HG03097 (cell line): ENCODE measurements around the gene PCSK1.

Experiments used
- ATAC-seq: cut with Tn5 transposase; IDR thresholded peaks from one replicate; pipeline ENCODE4 v1.9.1; 2021; ENCODE audit not compliant: unreplicated experiment, low FRiP score

PCSK1 gene

DNA sequence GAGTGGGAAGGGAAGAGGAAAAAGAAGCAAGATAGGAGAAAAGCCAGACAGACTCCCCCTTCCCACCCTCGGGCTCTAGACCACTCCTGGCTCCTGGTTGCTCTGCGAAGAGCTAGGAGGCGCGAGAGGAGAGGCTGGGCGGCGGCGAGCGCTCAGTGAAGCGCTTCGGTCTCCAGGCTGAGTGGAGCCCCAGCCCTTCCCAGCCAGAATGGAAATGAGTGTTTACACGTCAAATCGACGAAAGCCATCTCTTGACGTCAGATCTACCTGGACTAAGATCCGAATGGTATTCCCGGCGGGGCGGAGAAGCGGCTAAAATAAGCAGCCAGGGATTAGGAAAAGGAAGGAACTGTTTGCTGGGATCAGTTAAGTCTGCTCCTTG lies at the start of gene PCSK1:
TSS of gene PCSK1 (minus strand) at position 183 of the 382 bp plus-strand sequence. CDS start 206 bp downstream, outside the sequence.
- no peak for ATAC-seq

GRCh38 chr5:96481867-96482266 lies 48.8 kb upstream of the PCSK1 start:
- no peak for ATAC-seq

DNA sequence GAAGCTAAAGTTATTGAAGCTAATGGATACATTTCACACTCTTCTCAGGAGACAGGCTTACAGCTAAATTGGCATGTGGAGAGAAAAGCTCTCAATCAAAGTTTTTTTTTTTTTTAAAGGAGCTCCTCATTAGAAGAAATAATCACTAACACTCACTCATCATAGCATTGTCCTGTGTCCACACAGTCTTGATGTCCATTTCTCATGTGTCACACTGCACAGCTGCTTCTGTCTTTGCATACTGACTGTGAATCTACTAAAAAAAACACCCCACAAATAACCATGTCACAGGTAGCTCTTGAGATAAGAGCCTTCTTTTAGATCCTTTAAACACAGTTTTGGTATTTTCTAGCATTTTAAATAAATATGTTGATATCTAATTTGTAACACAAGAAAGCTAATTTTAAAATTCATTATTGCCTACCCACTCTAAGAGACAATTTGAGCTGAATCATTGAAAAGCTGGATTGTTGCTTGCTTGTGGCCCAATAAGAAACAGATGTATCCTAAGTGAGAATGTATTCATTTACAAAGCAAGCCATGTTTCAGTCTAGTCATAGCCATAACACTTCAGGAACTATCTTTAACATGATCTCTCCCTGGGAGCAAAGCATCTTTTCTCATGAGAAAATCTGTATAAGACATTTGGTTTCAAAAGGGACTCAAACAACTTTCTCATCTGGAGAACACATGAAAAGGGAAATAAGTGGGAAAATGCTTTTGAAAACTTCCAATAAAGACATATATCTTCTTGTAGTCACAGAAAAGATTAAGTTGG lies 48.1 kb upstream of the PCSK1 start:
- ATAC-seq: no peak

DNA sequence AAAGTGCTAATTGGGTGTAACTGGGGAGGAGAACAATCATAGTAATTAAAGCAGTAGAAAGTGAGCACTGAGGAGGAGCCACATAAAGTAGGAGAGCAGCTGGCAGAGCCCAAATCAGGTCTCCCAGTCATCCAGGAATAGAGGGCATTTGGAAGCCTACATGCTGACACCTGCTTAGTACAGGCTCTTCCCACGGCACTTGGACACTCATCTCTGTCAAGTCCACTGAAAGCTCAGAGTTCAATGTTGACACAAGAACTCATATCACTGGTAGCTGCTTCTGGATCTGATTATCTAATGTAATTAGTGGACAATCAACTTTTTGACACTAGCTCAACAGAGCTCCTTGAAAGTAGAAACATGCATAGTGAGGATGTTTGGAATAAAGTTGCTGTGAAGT lies 45.9 kb upstream of the PCSK1 start:
- no peak for ATAC-seq

DNA sequence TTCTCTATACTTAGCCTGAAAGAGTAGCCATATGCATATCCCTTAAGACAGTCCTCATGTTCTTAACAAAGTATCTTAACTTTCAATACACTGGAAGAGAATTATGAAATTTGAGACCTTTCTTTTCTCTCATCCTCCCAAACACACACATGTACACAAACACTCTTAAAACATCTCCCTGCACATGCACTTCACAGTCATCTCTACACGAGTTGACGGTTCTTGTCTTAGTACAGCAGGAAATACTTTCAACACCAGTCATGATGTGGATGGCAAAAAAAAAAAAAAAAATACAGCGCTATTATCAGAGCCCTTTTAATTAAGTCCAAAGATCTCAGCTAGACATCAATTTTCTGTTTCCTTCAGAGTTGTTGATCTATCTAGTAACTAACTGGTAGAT lies 43.6 kb upstream of the PCSK1 start:
- ATAC-seq: no peak

- no peak for ATAC-seq
These were observed 41.0 kb upstream of the PCSK1 start for GRCh38 chr5:96474073-96474472.

DNA sequence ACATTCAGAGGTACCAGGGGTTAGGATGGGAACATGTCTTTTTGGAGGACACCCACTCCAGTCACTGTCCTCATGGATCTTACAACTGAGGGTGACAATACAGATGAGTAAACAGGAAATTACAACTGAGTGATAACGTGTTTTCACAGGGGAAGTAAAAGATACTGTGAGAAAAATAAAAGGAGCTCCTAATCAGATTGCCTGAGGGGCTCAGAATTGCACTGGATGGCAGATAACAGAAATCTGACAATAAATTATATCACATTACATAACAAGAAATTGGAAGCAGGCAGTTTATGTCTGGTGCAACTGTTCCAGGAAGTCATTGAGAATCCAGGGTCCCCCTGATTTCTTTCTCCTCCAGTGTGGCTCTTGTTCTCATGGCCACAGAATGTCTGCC lies 40.1 kb upstream of the PCSK1 start:
- ATAC-seq: no peak

DNA sequence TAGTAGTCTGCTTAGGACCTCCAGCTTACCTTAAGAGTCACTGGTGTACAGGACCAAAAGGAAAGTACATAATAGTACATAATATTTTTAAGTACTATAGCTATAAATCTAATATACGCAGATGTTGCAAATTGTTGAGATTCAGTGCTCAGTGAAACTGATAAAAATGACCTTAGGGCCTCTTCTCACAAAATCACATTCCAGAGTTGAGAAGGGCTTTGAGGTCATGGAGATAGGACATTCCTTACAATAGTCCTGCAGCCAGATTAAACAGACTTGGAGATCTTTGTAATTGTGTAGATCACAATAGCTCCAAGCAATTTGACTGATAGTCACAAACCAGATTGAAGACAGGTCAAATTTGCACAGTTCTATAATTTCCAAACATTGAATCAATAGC lies 37.7 kb upstream of the PCSK1 start:
- no peak for ATAC-seq

DNA sequence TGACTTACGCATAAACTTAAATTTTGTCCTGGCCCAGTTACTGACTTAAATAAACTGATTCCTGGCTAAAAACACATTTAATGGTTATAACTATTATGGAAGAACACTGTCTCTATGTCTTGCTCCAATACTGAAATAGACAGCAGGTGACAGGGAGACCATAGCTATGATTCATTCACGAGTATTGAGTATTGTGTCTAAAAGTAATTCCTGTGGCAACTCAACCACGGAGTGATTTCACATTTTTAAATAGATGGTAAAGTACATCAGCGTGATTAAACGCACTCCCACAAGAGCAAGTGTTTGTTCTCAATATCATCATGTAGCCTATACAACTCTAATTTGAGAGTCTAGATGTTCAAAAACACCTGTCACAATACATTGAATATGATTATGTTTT lies 35.9 kb upstream of the PCSK1 start:
- ATAC-seq: no peak

GRCh38 chr5:96463091-96463490 lies 30.0 kb upstream of the PCSK1 start:
- ATAC-seq: no peak

DNA sequence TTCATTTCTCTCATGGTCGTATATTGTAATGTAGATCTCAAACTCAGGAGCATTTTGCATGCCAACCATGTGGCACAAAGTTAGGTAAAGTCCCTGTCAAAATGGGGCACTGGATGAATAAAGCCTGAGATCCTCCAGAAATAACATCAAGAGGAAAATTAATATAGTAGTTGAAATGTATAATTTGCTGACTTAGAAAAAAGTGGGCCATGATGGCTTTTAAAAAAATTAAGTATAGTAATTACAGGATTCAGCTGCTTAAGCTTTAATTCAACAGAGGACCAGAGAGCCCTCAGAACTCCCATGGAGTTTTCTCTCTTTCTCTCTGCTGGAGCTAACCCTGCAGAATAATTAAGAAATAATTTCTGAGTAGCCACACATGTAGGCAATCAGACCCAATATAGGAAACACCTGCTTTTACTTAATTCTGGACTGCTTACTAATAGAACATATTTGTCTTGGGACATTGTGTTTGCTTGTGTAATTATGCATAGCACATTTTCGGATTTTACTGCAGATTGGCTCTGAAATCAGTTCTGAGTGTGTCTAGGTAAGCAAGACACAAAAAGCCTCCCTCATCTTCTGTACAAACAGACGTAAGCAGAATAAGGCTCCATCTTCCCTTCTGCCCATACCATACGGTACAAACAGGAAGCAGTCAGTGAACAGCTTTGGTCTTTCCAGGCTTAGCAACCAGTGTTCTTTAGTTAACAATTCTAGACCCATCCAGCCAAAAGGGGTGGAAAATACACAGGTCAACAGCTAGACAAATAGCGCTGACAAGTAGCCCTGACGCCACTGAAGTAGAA lies 26.5 kb upstream of the PCSK1 start:
- no peak for ATAC-seq

DNA sequence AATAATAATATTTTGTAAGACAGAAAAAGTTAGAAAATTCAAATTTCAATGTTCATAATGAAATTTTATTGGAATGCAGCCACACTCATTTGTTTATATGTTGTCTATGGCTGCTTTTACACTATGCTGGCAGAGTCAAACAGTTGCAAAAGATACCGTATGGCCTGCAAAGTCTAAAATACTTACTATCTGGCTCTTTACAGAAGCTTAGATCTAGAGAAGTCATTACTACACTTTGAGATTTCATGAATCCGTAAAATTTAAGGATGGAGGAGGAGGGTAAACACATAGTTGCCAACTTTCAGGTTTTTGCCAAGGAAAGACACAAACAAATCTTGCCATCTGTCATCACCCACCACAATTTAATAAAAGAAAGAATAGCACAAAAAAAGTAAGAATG lies 25.1 kb upstream of the PCSK1 start:
- ATAC-seq: no peak

DNA sequence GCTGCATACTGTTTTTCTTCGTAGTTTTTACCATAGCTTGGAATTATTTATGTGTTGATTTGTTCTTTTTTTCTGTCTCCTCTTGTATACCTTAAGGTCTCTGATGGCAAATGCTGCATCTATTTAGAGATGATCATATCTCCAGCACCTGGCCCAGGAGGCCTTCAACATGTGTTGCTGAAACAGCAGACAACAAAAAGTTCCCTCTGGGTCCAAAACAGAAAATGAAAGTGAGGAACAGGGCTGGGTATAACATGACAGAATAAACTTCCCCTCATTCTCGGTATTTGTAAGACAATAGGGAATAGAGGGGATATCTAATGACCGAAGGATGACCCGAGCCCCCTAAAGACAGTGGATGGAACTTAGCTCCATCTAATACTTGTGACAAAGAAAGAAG lies 22.7 kb upstream of the PCSK1 start:
- no peak for ATAC-seq

GRCh38 chr5:96453394-96453793 lies 20.3 kb upstream of the PCSK1 start:
- ATAC-seq: no peak

- ATAC-seq: no peak
These were observed 14.9 kb upstream of the PCSK1 start for GRCh38 chr5:96447949-96448348.

GRCh38 chr5:96440185-96440538 lies 7.1 kb upstream of the PCSK1 start:
- peak; percentile 12 for ATAC-seq

DNA sequence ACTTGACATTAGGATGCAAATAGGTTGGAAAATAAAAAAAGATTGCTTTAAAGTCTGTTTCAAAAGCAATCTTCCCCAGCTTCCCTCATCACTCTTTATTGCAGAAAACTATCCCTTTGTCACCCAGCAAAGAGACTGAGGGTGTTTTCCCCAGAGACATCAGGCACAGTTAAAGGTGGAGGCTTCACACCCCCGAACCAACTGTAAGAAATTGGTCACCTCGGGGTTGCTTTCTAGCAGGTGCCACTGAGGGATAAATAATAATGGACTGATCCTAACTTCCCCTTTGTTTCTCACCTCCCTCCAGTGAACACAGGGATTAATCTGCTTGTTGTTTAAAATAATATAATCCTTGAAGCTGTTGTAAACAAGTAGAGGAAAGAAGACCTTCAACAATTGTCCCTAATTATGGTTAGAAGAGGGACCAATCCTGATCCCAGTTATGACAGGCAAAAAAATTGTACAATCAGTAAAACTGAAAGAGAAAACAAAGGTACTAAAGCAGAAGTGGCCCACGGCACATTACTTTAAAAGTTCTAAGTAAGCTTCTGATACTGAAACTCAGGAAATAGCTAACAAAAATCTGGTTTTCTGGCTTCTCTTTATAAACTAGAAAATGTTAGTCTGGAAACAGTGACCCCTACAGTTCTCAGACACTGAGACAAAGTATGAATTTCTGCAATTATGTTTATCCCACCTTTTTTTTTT lies 6.6 kb upstream of the PCSK1 start:
- peak; percentile 90 for ATAC-seq

GRCh38 chr5:96434201-96434645 lies 1.2 kb upstream of the PCSK1 start:
- ATAC-seq: no peak

DNA sequence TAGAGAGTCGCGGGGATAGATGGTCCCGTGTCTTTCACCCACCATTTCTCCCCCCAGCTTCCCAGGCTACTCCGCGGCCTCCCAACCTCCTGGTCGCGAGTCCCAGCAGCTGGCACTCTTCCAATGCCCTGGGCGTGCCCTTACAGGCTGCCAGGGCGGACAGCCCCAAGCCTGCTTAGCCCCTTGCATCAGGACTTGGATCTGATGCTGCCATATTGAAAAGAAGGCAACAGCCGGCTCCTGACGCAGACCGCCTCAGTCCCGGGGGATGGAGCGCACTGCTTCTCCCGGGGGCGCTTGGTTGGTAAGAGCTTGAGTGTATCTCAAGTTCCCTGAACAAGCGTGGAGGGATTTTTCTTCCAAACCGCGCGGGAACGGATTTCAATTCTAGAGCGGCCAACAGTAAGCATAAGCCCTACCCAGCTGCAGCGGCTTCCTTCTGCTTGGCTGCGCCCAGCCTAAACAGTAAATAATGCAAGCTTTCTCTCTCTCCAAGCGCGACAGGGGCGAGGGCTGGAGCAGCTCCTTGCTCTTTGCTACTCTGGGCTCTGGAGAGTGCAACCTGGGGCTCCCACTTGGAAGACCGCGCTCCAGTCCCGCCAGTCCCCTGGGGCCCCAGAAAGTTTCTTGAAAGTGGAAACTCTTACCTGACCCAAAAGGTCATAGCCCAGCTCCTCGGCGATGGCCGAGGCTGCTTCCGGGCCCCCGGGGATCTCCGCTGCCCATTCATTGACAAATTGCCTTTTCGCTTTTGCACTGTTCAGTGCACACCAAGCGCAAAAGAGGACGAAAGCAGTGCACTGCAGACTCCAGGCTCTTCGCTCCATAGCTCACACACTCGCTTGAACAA lies 607 bp downstream of the PCSK1 start:
- no peak for ATAC-seq

- ATAC-seq: no peak
These were observed 1.5 kb downstream of the PCSK1 start for GRCh38 chr5:96431376-96432187.
